Activated CD8-positive, alpha-beta T cell treated with anti-CD3 and anti-CD28 coated beads for 36 hours (primary cell): ENCODE results near the gene TMEM259. TPM values are rescaled to one million over a fixed set of nuclear protein-coding genes. Genes with fewer than 3 reads are reported as not detected.
A peak's percentile ranks its signal among the peaks of the same experiment; 100 is the strongest.

ENCODE experiments used
- ATAC-seq: fragments of 200-7000 bp; cut with Tn5 transposase; one replicate; pipeline ENCODE4 v1.10.0; 2021; ENCODE audit warnings: mild to moderate bottlenecking, moderate library complexity
- CTCF ChIA-PET: fragments of 350-600 bp; sonication (Branson Sonifier 250); formaldehyde crosslinking; loops from one replicate; lab custom pipeline; 2021; ENCODE audit warnings: antibody characterized with exemption; lab: Charles Lee
- POLR2A ChIA-PET: fragments of 350-600 bp; sonication (Branson Sonifier 250); formaldehyde crosslinking; loops from one replicate; lab custom pipeline; 2021; ENCODE audit warnings: antibody characterized with exemption; lab: Charles Lee
- DNase-seq: peaks from one replicate; pipeline ENCODE4 v3.0.0-alpha.2; 2020
- H3K27ac Mint-ChIP-seq: one replicate; pipeline ENCODE4 v1.8.0; 2021; ENCODE audit warnings: mild to moderate bottlenecking, mixed read lengths
- H3K27me3 Mint-ChIP-seq: one replicate; pipeline ENCODE4 v1.8.0; 2021; ENCODE audit warnings: mixed read lengths
- H3K36me3 Mint-ChIP-seq: one replicate; pipeline ENCODE4 v1.8.0; 2021; ENCODE audit warnings: low read depth, mixed read lengths
- H3K4me1 Mint-ChIP-seq: one replicate; pipeline ENCODE4 v1.8.0; 2021; ENCODE audit warnings: low read depth, mixed read lengths
- H3K4me3 Mint-ChIP-seq: one replicate; pipeline ENCODE4 v1.8.0; 2021; ENCODE audit warnings: mild to moderate bottlenecking, moderate library complexity, mixed read lengths
- H3K9me3 Mint-ChIP-seq: one replicate; pipeline ENCODE4 v1.8.0; 2021; ENCODE audit warnings: mixed read lengths
- CTCF ChIP-seq: fragments of 200-600 bp; IDR thresholded peaks from one replicate; pipeline ENCODE4 v1.8.0; 2022; ENCODE audit warnings: antibody characterized with exemption, mild to moderate bottlenecking
- intact Hi-C: fragments of 100-400 bp; cut with micrococcal nuclease; formaldehyde crosslinking; loops from one replicate; pipeline ENCODE4 v1.10.0; 2022
- total RNA-seq, 2 experiments: library from RNA; stranded (reverse); gene quantifications; one replicate each; pipeline ENCODE4 v1.2.3, GENCODE V29; 2021

Gene TMEM259
- total RNA-seq, 2 experiments from 2014 or later, result 115 to 117 TPM

- Mint-ChIP-seq H3K27ac (no peak overlapping the region), H3K9me3 (no peaks in the 10 kb centered on the region), H3K27me3 (no peaks in the 10 kb centered on the region), H3K4me1 (peaks cover 9% of the 10 kb centered on the region), H3K36me3 (peaks cover 17% of the 10 kb centered on the region), H3K4me3 (no peak overlapping the region)
- intact Hi-C loops, result no loop called here
- DNase-seq (peak; percentile 81), ATAC-seq (peak; percentile 88)
- ChIA-PET POLR2A (interaction anchor here (1.4 kb wide), 1 partner anchor 27 kb away, joined by 3 read pairs; no protein-coding TSS in a partner anchor), CTCF (interaction anchor here (0.6 kb wide), 1 partner anchor 116 kb away, joined by 3 read pairs; no protein-coding TSS in a partner anchor)
- no peak for TF ChIP-seq CTCF
Measured at GRCh38 chr19:991174-991931, 29.6 kb downstream of the TMEM259 start.

- H3K9me3 Mint-ChIP-seq, result no peaks in the 10 kb centered on the region
- ATAC-seq (no peak), DNase-seq (no peak)
- no peaks in the 10 kb centered on the region for H3K27me3 Mint-ChIP-seq
- TF ChIP-seq CTCF, result no peak
- H3K36me3 Mint-ChIP-seq, result peaks cover 17% of the 10 kb centered on the region
- no peak overlapping the region for H3K27ac Mint-ChIP-seq
- peaks cover 6% of the 10 kb centered on the region for H3K4me1 Mint-ChIP-seq
- no peak overlapping the region for H3K4me3 Mint-ChIP-seq
- intact Hi-C loops, result no loop called here
- POLR2A ChIA-PET, result no interaction called here
- CTCF ChIA-PET, result no interaction called here
Measured at GRCh38 chr19:990746-991145, 30.2 kb downstream of the TMEM259 start.

GRCh38 chr19:990119-990571 is 30.8 kb downstream of the TMEM259 start:
- ATAC-seq, result no peak
- no peak overlapping the region for H3K4me3 Mint-ChIP-seq
- peaks cover 19% of the 10 kb centered on the region for H3K36me3 Mint-ChIP-seq
- intact Hi-C loops, result no loop called here
- no peak for DNase-seq
- H3K27me3 Mint-ChIP-seq, result no peaks in the 10 kb centered on the region
- TF ChIP-seq CTCF, result no peak
- peaks cover 10% of the 10 kb centered on the region for H3K4me1 Mint-ChIP-seq
- H3K9me3 Mint-ChIP-seq, result no peaks in the 10 kb centered on the region
- ChIA-PET POLR2A (no interaction called here), CTCF (no interaction called here)
- H3K27ac Mint-ChIP-seq, result no peak overlapping the region

- peaks cover 15% of the 10 kb centered on the region for H3K4me1 Mint-ChIP-seq
- H3K27me3 Mint-ChIP-seq, result no peaks in the 10 kb centered on the region
- H3K36me3 Mint-ChIP-seq, result peaks cover 19% of the 10 kb centered on the region
- H3K4me3 Mint-ChIP-seq, result no peak overlapping the region
- H3K9me3 Mint-ChIP-seq, result no peaks in the 10 kb centered on the region
- TF ChIP-seq CTCF, result no peak
- POLR2A ChIA-PET, result no interaction called here
- intact Hi-C loops, result no loop called here
- DNase-seq (no peak), ATAC-seq (no peak)
- CTCF ChIA-PET, result no interaction called here
- H3K27ac Mint-ChIP-seq, result no peak overlapping the region
Measured at GRCh38 chr19:989381-990081, 31.4 kb downstream of the TMEM259 start.

- Mint-ChIP-seq H3K4me1 (peaks cover 18% of the 10 kb centered on the region), H3K36me3 (peaks cover 19% of the 10 kb centered on the region), H3K4me3 (no peak overlapping the region), H3K27ac (no peak overlapping the region), H3K27me3 (no peaks in the 10 kb centered on the region), H3K9me3 (no peaks in the 10 kb centered on the region)
- no peak for ATAC-seq
- ChIA-PET CTCF (no interaction called here), POLR2A (no interaction called here)
- intact Hi-C loops, result no loop called here
- no peak for TF ChIP-seq CTCF
- DNase-seq, result no peak
Measured at GRCh38 chr19:988510-988909, 32.4 kb downstream of the TMEM259 start.
